LHCN-M2 (cell line): Measurements from ENCODE around the gene TMEM181. TPM values are rescaled to one million over a fixed set of nuclear protein-coding genes. Genes with fewer than 3 reads are reported as not detected.

Source experiments
- DNase-seq: peaks from one replicate; pipeline ENCODE4 v3.0.0-alpha.2; 2012; ENCODE audit warnings: low read depth
- total RNA-seq: library from RNA; depleted of rRNA; stranded (reverse); fragments of >200 nt; gene quantifications from 2 replicates; pipeline ENCODE4 v1.2.3, GENCODE V29; 2014

TMEM181 gene
- total RNA-seq, 1 experiment from 2014 or later: 43.4 TPM

DNA sequence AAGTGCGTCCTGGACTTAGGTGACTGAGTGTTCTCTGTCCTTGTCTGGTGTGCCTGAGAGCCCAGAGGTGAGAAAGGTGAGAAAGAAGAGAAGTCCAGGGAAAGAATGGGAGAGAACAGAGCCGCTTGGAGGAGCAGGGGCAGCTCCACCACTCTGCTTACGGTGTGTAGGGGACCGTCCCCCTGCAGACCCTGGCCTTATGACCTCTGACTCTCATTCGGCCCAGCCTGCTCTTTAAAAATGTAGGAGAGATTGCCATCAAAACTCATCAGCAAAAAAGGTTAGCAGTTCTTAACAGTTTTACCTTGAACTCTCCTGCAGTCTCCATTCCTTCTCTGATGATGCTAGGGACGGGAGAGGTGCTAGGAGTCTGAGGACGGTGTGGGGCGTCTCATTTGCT, 2.0 kb downstream of the TMEM181 start:
- no peak for DNase-seq

DNA sequence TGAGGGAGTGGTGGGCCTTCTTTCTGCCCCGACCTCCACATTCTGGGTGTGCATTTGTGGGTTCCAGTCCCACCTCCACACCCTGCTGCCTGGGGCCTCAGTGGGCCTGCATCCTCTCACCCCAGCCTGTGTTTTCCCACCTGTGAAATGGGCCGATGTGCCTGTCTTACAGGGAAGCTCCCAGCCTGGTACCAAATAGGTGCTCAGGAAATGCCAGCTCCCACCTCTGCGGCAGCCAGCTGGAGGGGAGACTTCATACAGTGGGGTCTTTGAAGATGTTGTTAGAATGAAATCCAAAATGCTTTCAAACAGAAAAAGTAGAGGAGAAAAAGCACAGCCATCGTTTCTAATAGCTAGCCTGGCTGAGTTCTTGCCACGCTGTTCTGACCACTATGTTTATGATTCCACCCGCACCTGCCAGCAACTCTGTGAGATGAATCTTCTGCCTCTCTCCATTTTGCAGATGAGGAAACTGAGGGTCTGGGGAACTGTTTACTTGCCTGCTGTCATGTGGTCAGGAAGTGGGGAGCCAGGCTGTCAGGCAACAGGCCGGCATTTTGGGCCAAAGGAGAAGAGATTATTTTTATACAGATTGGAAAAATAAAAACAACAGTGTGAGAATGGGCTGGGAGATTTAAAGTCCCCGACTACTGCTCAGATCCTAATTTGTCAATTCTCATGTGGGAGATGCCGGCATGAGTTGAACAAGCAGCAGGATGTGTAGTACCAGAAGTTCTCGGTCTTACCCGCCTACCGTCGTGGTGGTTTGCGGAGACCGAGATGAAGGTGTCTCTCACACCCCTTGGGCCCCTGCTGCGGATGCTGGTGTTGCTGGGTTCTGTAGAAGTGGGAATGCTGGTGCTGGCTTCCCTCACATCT, 4.6 kb downstream of the TMEM181 start:
- no peak for DNase-seq

DNA sequence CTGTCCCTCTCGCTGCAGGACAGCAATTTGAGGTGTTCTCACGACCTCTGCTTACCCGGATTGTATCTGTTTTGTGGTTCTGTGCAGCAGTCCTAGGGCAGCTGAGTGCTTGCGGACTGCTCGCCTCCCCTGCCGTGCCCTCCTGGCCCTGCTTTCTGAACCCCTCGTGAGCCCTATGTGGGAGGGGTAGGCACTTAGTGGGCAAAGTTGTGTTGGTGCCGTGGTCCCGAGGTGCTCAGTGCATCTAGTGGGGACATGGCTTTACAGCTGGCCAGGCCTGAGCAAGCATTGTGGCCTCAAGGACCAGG, 5.2 kb downstream of the TMEM181 start:
- DNase-seq: no peak

DNA sequence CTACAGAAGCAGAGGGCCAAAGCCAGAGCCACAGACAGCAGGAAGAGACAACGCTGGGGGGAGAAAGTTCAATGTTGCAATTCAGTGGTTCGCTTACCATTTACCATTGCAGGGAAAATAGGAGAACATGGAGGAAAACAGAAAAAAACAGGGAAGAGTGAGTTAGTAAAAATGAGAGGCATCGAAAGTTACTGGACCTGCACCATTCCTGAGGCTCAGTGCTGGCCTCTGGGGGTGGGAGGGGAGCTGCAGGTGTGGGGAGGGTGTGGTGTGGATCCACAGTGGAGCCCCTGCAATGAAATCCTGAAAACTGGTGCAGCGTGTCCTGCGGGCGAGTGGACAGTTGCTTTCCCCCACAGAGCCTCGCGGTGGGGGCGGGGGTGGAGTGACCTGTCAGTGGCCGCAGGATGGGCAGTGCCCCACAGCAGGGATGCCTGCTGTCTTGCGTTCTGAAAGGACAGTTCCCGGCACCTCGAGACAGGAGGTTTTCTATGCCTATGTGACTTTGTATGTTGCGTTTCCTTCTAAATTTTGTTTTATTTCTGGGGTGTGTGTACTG, 5.7 kb downstream of the TMEM181 start:
- no peak for DNase-seq

DNA sequence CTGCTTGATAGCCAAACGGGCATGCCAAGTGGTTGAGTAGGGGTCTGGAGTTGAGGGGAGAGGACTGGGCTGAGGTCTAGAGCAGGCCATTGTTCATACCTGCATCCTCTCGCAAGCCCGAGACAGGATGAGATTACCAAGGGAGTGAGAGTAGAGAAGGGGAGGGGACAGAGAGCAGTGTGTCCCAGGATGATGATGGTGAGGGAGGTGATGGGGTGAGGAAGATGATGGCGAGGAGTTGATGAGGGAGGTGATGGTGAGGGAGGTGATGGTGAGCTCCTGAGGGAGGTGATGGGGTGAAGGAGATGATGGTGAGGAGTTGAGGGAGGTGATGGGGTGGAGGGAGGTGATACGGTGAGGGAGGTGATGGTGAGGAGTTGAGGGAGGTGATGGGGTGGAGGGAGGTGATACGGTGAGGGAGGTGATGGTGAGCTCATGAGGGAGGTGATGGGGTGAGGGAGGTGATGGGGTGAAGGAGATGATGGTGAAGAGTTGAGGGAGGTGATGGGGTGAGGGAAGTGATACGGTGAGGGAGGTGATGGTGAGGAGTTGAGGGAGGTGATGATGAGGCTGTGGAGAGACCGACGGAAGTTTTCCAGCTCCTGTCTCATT, 6.4 kb downstream of the TMEM181 start:
- no peak for DNase-seq

DNA sequence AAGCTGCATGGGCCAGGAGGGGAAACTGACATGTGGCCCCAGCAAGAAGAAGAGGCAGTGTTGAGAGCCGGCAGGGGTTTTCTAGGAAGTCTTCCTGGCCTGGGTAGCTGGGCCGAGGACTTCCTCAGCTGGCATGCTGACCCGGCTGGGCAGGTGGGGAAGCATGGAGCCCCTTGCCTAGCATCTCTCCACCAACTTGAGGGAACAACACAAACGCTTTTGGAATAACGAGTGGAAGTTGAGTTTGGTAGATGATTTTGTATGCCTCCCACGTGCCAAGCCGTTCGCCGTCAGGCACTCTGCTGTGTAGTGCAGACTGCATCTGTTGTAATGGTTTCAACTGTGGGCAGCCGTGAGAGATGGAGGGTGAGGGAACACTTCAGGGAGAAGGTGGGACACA, 7.3 kb downstream of the TMEM181 start:
- no peak for DNase-seq

DNA sequence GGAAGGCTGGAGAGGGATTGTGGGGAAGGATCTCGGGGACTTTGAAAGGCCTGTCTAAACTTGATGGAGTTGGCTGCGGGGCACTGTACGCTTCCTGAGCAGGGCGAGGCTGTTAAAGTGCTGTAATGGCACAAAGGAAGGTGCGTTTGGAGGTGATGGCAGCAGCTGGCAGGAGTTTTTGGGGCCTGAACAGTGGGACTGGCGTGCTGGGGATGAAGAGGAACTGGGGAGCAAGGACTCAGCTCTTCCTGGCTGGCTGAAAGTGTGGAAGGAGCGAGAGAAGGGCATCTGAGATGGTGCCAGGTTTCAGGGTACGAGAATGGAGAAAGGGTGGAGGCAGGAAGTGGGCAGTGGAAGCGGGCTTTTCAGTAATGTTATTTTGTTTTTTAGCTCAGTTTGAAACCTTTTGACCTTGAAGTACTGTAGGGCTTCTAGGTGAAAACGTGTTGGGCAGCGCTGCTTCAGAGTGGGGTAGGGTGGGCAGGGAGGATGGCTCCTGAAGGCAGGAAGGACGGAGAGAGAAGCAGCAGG, 8.0 kb downstream of the TMEM181 start:
- no peak for DNase-seq

DNA sequence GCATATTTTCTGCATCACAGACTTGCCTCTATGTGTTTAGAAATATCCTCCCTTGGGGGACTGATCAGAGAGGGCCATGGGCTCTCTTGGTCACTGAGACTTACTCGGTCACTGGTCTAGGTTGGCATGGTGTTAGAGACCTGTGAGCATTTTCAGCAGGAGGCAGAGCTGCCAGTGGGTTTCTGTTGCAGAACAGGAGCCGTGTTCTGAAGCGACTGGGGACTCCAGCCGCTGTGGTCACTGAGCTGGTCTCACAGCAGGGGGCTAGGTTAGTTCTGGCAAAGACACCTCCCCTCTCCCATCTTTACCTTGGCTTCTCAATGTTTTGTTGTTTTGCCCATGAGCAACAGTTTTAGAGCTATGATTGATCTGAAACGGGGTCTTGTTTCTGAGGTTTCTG, 8.7 kb downstream of the TMEM181 start:
- no peak for DNase-seq

DNA sequence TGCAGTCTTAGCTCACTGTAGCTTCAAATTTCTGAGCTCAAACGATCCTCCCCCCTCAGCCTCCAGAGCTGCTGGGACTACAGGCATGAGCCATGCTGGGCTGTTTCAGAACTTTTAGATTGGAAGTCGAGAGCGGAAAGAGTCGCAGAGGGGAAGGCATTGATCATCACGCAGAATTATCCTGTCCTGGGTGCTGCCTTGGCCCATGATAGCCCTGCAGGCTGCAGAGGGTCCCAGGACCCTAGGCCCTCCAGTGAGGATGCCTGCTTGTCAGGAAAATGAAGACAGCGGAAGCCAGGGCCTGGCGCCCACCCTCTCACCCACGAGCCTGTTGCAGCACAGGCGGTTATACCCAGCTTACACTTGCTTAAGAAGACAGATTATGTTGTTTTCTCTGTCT, 9.1 kb downstream of the TMEM181 start:
- DNase-seq: no peak

DNA sequence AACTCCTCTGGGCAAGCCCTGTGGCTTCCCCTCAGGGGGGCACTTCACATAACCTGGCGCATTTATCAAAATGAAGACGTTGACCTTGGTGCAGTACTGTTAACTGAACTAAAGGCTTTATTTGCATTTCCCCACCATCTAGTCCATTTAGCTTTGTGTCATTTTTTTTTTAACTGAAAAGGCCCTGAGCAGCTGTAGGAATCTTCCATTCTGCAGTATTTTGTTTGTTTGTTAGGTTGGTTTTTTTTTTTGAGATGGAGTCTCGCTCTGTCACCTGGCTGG, 10.7 kb downstream of the TMEM181 start:
- no peak for DNase-seq

DNA sequence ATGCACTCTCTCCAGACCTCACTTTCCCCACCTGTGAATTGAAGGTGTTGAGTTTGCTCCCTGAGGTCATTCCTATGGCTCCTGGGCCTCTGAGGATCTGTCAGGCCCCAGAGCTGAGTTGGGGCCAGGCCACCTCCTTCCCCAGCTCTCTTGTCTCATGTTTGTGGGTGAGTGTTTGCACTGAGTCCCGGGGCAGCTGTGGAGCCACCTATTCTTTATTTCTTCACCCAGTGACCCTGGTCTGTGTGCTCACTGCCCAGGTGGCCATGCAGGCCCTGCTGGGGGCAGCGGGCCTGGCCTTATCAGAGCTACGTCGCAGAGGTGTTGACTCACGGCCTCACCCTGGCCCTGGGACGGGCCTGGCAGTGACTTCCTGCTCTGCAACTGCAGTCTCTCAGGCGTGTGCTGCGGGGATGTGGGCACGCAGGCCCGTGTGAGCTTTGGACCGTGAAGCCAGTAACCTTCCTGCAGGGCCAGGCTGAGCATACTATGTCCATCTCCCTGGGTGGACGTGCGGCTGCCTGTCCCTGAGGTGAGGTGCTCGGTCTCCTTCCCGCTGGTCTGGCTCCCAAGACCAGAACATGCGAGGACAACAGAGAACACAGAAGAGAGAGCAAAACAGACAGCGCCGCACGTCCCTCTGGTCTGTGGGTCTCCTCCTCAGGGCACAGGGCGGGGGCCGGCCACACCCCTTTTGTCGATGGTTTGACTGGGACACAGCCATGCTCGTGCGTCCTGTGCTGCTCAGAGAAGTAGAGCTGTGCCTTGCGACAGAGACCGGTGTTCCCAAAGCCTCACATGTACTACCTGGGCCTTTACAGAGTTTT, 12.1 kb downstream of the TMEM181 start:
- no peak for DNase-seq

DNA sequence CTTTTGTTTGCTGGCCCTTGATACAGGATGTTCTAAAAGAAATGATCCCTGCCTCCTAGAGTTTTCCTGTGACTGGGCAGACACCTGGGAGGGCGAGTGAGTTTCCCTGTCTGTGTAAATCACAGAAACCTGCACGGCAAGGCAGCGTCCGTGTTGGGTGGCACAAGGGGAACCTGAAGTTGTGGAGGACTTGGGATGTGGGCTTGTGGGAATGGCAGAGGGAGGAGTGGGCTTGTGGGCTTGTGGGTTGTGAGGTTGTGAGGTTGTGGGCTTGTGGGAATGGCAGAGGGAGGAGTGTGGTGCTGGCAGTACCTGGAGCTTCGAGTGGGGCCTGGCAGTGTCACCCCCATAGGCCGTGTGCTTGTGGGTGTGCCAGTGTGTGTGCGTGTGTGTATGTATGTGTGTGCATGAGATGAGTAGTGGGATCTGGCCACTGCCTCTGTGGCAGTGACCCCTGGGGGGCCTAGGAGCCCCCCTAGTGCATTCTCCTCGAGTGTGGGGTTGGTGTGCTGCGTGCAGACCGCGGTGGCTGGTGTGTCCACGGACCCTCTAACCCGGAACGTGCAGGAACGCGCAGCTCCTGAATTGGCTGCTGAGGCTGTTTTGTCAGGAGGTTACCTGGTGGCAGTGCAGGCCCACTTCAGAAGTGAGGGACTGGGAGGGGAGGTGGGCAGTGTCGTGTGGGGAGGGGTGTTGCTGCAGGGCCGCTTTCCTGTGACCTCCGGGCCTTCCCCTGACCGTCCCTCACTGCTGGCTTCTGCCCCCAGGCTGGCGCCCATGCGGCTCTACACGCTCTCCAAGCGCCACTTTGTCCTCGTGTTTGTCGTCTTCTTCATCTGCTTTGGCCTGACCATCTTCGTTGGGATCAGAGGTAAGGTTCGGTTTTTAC, 13.0 kb downstream of the TMEM181 start:
- no peak for DNase-seq

DNA sequence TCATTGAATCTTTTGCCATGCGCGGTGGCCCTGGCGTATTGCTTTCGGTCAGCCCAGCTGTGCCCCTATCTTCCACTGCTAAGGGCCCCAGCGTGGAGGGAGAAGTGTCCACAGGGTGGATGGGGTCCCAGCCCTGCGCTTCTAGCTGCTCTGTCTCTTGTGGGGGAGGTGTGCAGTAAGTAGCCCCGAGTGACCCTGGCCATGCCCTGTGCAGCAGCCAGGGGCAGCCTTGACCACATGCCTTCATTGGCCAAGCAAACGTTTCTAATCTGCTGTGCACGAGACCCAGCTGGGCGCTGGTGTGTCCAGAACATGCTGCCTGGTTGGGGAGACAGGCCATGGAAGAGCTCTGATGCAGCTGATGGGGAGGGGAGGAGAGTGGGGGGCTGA, 13.6 kb downstream of the TMEM181 start:
- no peak for DNase-seq

DNA sequence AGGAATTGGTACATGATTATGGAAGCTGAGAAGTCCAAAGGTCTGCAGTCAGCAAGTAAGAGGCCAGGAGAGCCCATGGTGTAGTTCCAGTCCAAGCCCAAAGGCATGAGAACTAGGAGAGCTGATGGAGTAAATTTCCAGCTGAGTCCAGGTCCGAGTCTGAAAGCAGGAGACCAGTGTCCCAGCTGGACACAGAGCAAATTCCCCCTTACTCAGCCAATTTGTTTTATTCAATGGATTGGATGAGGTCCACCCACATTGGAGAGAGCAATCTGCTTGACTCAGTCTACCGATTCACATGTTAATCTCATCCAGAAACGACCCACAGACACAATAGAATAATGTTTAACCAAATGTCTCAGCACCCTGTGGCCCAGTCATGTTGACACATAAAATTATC, 14.9 kb downstream of the TMEM181 start:
- no peak for DNase-seq

DNA sequence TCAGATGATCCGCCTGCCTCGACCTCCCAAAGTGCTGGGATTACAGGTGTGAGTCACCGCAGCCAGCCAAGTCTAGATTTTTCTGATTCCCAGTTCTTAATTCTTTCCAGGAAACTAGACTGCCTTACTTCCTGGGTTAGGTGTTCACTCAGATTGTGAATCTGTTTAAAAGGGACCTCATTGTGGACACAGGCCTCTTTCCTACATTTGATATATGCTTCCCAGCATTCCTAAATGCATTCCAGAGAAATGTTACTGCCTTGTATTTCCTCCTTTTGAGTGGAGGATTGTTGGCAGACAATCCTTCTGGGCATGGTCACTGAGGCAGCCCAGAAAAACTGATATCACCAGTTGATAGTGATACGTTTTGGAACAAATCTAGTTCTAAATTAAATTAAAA, 15.7 kb downstream of the TMEM181 start:
- no peak for DNase-seq

DNA sequence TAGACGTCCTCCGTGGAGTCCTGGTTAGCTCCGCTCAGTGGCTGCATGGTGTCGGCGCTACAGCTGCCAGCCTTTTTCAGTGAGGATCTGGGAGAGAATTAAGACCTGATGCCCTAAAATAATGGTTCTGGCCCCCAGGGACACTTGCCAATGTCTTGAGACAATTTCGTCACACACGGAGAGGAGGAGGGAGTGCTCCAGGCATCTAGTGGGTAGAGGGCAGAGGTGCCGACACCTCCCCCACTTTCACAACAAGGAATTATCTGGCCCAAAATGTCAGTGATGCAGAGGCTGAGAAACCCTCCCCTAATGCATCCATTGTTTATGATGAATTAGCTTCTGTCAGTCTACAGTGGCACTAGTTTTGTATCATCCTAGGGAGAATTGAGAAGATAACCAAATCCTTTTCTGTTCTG, 24.4 kb downstream of the TMEM181 start:
- DNase-seq: no peak

DNA sequence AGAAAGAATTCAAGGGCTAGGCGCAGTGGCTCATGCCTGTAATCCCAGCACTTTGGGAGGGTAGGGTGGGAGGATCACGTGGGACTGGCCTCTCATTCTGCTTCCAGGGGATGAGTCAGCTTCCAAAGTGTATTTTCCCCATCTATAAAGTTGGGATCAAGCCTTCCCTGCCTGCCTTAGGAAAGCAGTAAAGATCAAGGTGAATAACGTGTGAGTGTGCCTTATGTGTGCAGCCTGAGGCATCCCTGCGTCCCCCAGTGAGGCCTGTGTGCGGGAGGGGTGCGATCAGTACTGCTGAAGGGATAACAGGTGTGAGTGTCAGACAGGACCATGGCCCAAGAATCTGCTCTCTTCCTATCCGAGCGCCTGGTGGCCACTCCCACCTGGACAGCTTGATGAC, 26.8 kb downstream of the TMEM181 start:
- no peak for DNase-seq

DNA sequence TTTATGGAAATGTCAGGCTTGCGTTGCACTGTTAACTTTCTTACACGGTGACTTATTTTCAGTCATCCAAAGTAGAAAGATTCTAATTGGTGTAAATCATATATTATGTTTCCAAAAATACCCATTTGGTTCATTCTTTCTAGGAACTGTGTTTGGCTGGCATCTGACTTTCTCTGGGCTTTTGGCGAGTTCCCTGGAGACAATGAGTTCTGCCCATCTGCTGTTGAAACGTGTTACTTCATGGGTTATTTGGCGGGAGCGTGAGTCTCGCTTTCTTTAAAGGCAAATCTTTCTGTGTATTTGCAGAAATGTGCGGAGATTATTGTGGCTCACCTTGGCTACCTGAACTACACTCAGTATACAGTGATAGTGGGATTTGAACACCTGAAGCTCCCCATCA, 29.5 kb downstream of the TMEM181 start:
- DNase-seq: no peak

DNA sequence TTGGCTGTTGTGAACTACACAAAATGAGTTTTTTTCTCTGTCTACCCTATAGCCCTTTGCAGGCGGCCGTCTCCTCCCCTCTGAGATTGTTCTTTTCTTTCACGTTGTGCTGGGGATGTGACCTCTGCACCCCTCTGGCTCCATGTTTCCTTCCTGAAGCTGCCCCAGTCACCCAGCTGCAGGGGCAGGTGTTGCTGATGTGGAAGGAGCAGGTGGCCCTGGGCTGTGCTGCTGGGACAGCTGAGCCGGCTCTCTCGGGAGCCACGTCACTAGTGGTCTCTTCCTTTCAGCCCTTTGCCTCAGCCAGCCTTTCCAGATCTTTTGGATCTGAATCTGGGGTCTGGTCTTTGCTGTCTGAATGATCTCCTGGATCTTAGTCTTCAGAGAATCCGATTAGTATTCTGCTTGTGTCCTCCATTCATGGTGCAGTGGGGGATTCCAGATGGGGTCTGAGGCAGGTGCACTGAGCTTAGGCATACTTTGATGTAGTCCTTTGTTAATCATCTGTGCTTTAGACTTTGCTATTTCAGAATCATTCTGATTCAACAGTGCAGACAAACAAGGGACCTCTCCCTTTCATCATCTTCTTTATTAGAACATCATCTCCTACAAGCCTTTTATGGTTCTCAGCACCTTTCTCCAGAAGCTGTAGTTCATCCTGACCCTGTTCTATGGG, 31.4 kb downstream of the TMEM181 start:
- no peak for DNase-seq

DNA sequence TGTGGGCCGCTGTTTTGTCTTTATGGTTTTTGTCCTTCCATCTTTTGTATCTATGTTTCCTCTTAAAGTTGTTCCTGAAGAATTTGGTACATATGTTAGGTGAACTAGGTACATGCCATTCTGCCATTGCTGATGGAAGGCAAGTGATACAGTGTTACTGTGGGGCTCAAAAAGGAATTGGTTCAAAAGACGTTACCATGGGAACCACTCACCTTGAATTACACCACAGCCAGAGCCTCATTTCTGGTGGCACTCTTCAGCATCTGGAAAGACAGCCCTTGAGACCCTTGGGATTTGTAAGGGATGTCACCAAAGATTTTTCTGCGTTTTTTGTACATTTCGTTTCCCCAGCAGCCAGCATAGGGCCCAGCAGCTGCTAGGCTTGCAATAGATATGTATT, 31.9 kb downstream of the TMEM181 start:
- DNase-seq: no peak

DNA sequence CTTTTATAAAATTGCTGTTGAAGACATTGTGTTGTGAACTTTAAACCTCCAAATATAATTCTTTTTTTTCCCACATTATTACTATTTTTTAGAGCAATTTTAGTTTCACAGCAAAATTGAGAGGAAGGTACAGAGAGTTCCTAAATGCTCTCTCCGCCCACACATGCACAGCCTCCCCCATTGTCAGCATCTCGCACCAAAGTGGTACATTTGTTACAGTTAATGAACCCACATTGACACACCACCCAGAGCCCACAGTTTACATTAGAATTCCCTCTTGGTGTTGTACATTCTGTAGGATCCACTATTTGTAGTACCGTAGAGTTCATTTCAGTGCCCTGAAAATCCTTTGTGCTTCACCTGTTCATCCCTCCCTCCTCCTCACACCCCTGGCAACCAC, 33.8 kb downstream of the TMEM181 start:
- DNase-seq: no peak
